GM12878 (cell line): ENCODE measurements around the gene ASTL. TPM values are rescaled to one million over a fixed set of nuclear protein-coding genes. Genes with fewer than 3 reads are reported as not detected.

ENCODE experiments used
- ATAC-seq: fragments of 200-7000 bp; cut with Tn5 transposase; 3 replicates; pipeline ENCODE4 v1.9.1; 2020; ENCODE audit warnings: mild to moderate bottlenecking, moderate library complexity
- BruUV-seq: library from RNA; stranded (reverse); fragments of 400-500 nt; replicated peaks from 2 replicates; lab custom pipeline; 2021; lab: Mats Ljungman, UMichigan
- CTCF ChIA-PET: fragments of 300-600 bp; sonication (Branson Sonifier 250); formaldehyde crosslinking; extraction: SDS; loops from one replicate; lab custom pipeline; 2021; ENCODE audit warnings: inconsistent platforms; lab: Yijun Ruan, JAX
- POLR2A ChIA-PET: fragments of 350-600 bp; formaldehyde crosslinking; extraction: SDS; loops from one replicate; lab custom pipeline; 2021; ENCODE audit warnings: inconsistent platforms; lab: Charles Lee
- RAD21 ChIA-PET: fragments of 300-600 bp; sonication (Branson Sonifier 250); formaldehyde crosslinking; loops from one replicate; lab custom pipeline; 2023; ENCODE audit warnings: antibody characterized with exemption; ENCODE audit not compliant: unreplicated experiment; lab: Charles Lee
- SMC1A ChIA-PET: fragments of 300-600 bp; sonication (Branson Sonifier 250); formaldehyde crosslinking; loops from one replicate; lab custom pipeline; 2023; ENCODE audit not compliant: unreplicated experiment, uncharacterized antibody; lab: Charles Lee
- DNase-seq: peaks from one replicate; pipeline ENCODE4 v3.0.0-alpha.2; 2011; ENCODE audit warnings: low read depth, low spot score
- FAIRE-seq: peaks from 3 replicates; lab custom pipeline; 2011; peaks lifted over from hg19 to GRCh38; lab: Jason Lieb, UNC
- H2AFZ ChIP-seq: 2 replicates; pipeline ENCODE4 v1.6.0; 2011; ENCODE audit warnings: low read depth, low read length, control low read depth; ENCODE audit not compliant: control insufficient read depth
- H3K27ac ChIP-seq: 2 replicates; pipeline ENCODE4 v1.5.1; 2011; ENCODE audit warnings: control low read depth; ENCODE audit not compliant: control insufficient read depth, insufficient read depth
- H3K27me3 ChIP-seq, 2 experiments: replicated peaks in 1 of 2; 2 replicates each; pipeline versions ENCODE4 v1.6.0 to v1.6.1; 2011; ENCODE audit warnings: low read length in 1 of 2; ENCODE audit not compliant: control insufficient read depth in 2 of 2, insufficient read depth in 2 of 2
- H3K36me3 ChIP-seq, 2 experiments: 2 replicates each; pipeline ENCODE4 v1.5.1; 2011; ENCODE audit warnings: low read length in 1 of 2; ENCODE audit not compliant: control insufficient read depth in 2 of 2, insufficient read depth in 2 of 2
- H3K4me1 ChIP-seq: 2 replicates; pipeline ENCODE4 v1.6.1; 2011; ENCODE audit warnings: mild to moderate bottlenecking, low read length, moderate library complexity, mixed read lengths; ENCODE audit not compliant: control insufficient read depth, insufficient read depth
- H3K4me2 ChIP-seq: 2 replicates; pipeline ENCODE4 v1.6.0; 2011; ENCODE audit warnings: control low read depth; ENCODE audit not compliant: control insufficient read depth, insufficient read depth
- H3K4me3 ChIP-seq: fragments of 200-600 bp; sonication (generic); 2 replicates; pipeline ENCODE4 v1.5.1; 2016
- H3K79me2 ChIP-seq: 2 replicates; pipeline ENCODE4 v1.6.0; 2011; ENCODE audit warnings: low read length; ENCODE audit not compliant: control insufficient read depth, insufficient read depth
- H3K9ac ChIP-seq: 2 replicates; pipeline ENCODE4 v1.8.0; 2011; ENCODE audit warnings: low read length, control low read depth, mixed read lengths; ENCODE audit not compliant: control insufficient read depth, insufficient read depth
- H3K9me3 ChIP-seq: replicated peaks from 3 replicates; pipeline ENCODE4 v1.5.1; 2011; ENCODE audit warnings: mild to moderate bottlenecking, low read length; ENCODE audit not compliant: control insufficient read depth, insufficient read depth
- H4K20me1 ChIP-seq: 2 replicates; pipeline ENCODE4 v1.6.0; 2011; ENCODE audit not compliant: control insufficient read depth, insufficient read depth
- NR2C1 ChIP-seq: fragments of 450-650 bp; IDR thresholded peaks from 2 replicates; pipeline ENCODE4 v1.6.1; 2017; ENCODE audit warnings: antibody characterized with exemption, mild to moderate bottlenecking, moderate library complexity
- PBX3 ChIP-seq: IDR thresholded peaks from 2 replicates; pipeline ENCODE4 v1.6.1; 2011; ENCODE audit warnings: mild to moderate bottlenecking, low read depth, low read length, moderate library complexity; ENCODE audit not compliant: insufficient replicate concordance
- ZBTB33 ChIP-seq: fragments of 450-650 bp; IDR thresholded peaks from 2 replicates; pipeline ENCODE4 v1.6.1; 2017; ENCODE audit warnings: mild to moderate bottlenecking
- WGBS: methylation state at CpG from one replicate; pipeline ENCODE4 v1.1.6; 2016; ENCODE audit warnings: low lambda C conversion rate; ENCODE audit not compliant: insufficient replicate concordance, insufficient coverage; ENCODE audit errors: missing lambda C conversion rate; 5-methylcytosine and 5-hydroxymethylcytosine counted together
- in situ Hi-C: fragments of 300-500 bp; cut with MboI; formaldehyde crosslinking; loops from 9 replicates; pipeline ENCODE4 v1.14.3; 2018; ENCODE audit warnings: mixed read lengths
- intact Hi-C: fragments of 100-400 bp; cut with micrococcal nuclease; formaldehyde crosslinking; loops from one replicate; pipeline ENCODE4 v1.14.2; 2022; ENCODE audit not compliant: unreplicated experiment
- polyA plus RNA-seq, 11 experiments: library from polyadenylated mRNA; depleted of rRNA in 4 of 11; unstranded in 6 of 11; stranded (reverse) in 5 of 11; fragments of >200 nt; fragmentation: Nextera tagmentation in 4 of 11; fragmentation: Illumina TruSeq in 1 of 11; extraction: Ambion mirVana in 4 of 11; extraction: Trizol in 1 of 11; gene quantifications; 1 replicate in 1 of 11; 2 replicates in 10 of 11; pipeline versions ENCODE4 v1.2.1 to v1.2.3, GENCODE V29; 2011 to 2016; ENCODE audit warnings: inconsistent platforms in 2 of 11, missing spikeins in 2 of 11, low read depth in 1 of 11
- total RNA-seq, 4 experiments: library from RNA; depleted of rRNA in 3 of 4; stranded (reverse); fragments of >200 nt in 3 of 4; fragmentation: Illumina TruSeq in 1 of 4; extraction: Trizol in 1 of 4; gene quantifications; 2 replicates each; pipeline versions ENCODE4 v1.2.1 to v1.2.3, GENCODE V29; 2013 to 2021

The ASTL gene
- total and polyA plus RNA-seq, 10 of the 15 experiments (the other 5 are each of a cell fraction or from before 2014, with no cell fraction given) = 0.18 to 1.0 (median 0.38) TPM; not detected in 4

- no peaks in the 10 kb centered on the region for H3K79me2 ChIP-seq
- no peaks in the 10 kb centered on the region for H3K27me3 ChIP-seq
- H2AFZ ChIP-seq = no peak overlapping the region
- no peak for FAIRE-seq
- H3K4me3 ChIP-seq = no peak overlapping the region
- DNase-seq = no peak
- ATAC-seq = no peak
- H3K9me3 ChIP-seq = peaks cover 4% of the 10 kb centered on the region; the same call in 2 of the 3 replicates
- TF ChIP-seq PBX3 (no peak), NR2C1 (no peak), ZBTB33 (no peak)
- 38% methylated on average over 17 of the region's 17 CpGs for WGBS
- no peak overlapping the region for H3K27ac ChIP-seq
- no peaks in the 10 kb centered on the region for H4K20me1 ChIP-seq
- no peak overlapping the region for H3K9ac ChIP-seq
- ChIA-PET SMC1A (no interaction called here), CTCF (no interaction called here), POLR2A (no interaction called here), RAD21 (interaction anchor here (1.6 kb wide), 1 partner anchor 66 kb away, joined by 5 read pairs; no protein-coding TSS in a partner anchor)
- no peaks in the 10 kb centered on the region for H3K36me3 ChIP-seq
- in situ Hi-C loops = no loop called here
- no peak overlapping the region for H3K4me2 ChIP-seq
- BruUV-seq = no TSS peak
- H3K4me1 ChIP-seq = no peaks in the 10 kb centered on the region
- intact Hi-C loops = no loop called here
Measured at GRCh38 chr2:96108541-96109360, 29.6 kb downstream of the ASTL start.
